Endothelial cell of umbilical vein (primary cell): Measurements from ENCODE around the gene ATXN1L. TPM values are rescaled to one million over a fixed set of nuclear protein-coding genes. Genes with fewer than 3 reads are reported as not detected.

Source experiments
- BruUV-seq: library from RNA; stranded (reverse); fragments of 400-500 nt; replicated peaks from 2 replicates; lab custom pipeline; 2021; lab: Mats Ljungman, UMichigan
- CTCF ChIA-PET: fragments of 300-600, 350-600 bp; sonication (Branson Sonifier 250); formaldehyde crosslinking; loops from one replicate; lab custom pipeline; 2021; ENCODE audit warnings: antibody characterized with exemption, inconsistent platforms; lab: Charles Lee
- POLR2A ChIA-PET: fragments of 300-600, 350-600 bp; sonication (Branson Sonifier 250); formaldehyde crosslinking; loops from one replicate; lab custom pipeline; 2021; ENCODE audit warnings: antibody characterized with exemption, inconsistent platforms; lab: Charles Lee
- DNase-seq: peaks from one replicate; pipeline ENCODE4 v3.0.0-alpha.2; 2011; ENCODE audit warnings: low read depth, low spot score
- FAIRE-seq: peaks from 2 replicates; lab custom pipeline; 2011; peaks lifted over from hg19 to GRCh38; lab: Jason Lieb, UNC
- H2AFZ ChIP-seq: 2 replicates; pipeline ENCODE4 v1.6.0; 2012; ENCODE audit warnings: low read depth, low read length, control low read depth, inconsistent platforms
- H3K27ac ChIP-seq: 2 replicates; pipeline ENCODE4 v1.5.1; 2011; ENCODE audit warnings: low read depth, mild to moderate bottlenecking, control low read depth, low read length, moderate library complexity; ENCODE audit not compliant: insufficient read depth
- H3K27me3 ChIP-seq, 2 experiments: 2 replicates each; pipeline versions ENCODE4 v1.6.0 to v1.6.1; 2011; ENCODE audit warnings: low read length in 2 of 2, mixed read lengths in 1 of 2; ENCODE audit not compliant: control insufficient read depth in 2 of 2, insufficient read depth in 2 of 2
- H3K36me3 ChIP-seq, 2 experiments: 2 replicates in 1 of 2; 3 replicates in 1 of 2; pipeline ENCODE4 v1.5.1; 2011; ENCODE audit warnings: low read length in 2 of 2, mild to moderate bottlenecking in 1 of 2, moderate library complexity in 1 of 2; ENCODE audit not compliant: control insufficient read depth in 2 of 2, insufficient read depth in 2 of 2; ENCODE audit errors: extremely low read depth in 1 of 2
- H3K4me1 ChIP-seq: 3 replicates; pipeline ENCODE4 v1.5.1; 2011; ENCODE audit warnings: mild to moderate bottlenecking, low read length; ENCODE audit not compliant: control insufficient read depth, insufficient read depth; ENCODE audit errors: extremely low read depth
- H3K4me2 ChIP-seq: 2 replicates; pipeline ENCODE4 v1.6.1; 2011; ENCODE audit warnings: low read length, control low read depth, mixed read lengths; ENCODE audit not compliant: insufficient read depth
- H3K4me3 ChIP-seq, 3 experiments: fragments of 200-600 bp in 1 of 3; sonication (generic), shearing (Covaris generic) in 1 of 3; replicated peaks in 1 of 3; 2 replicates each; pipeline ENCODE4 v1.5.1; 2011 to 2016; ENCODE audit warnings: control low read depth in 3 of 3, low read length in 3 of 3, mild to moderate bottlenecking in 2 of 3, inconsistent platforms in 1 of 3, low read depth in 1 of 3, moderate library complexity in 1 of 3; ENCODE audit not compliant: insufficient read depth in 1 of 3
- H3K79me2 ChIP-seq: 2 replicates; pipeline ENCODE4 v1.6.0; 2012; ENCODE audit warnings: low read length, inconsistent platforms; ENCODE audit not compliant: control insufficient read depth, insufficient read depth
- H3K9ac ChIP-seq: replicated peaks from 2 replicates; pipeline ENCODE3; 2011; ENCODE audit warnings: low read length, control low read depth; ENCODE audit not compliant: insufficient read depth; ENCODE audit errors: extremely low read depth
- H3K9me1 ChIP-seq: replicated peaks from 3 replicates; pipeline ENCODE4 v1.6.0; 2011; ENCODE audit warnings: mild to moderate bottlenecking, low read length; ENCODE audit not compliant: control insufficient read depth, insufficient read depth; ENCODE audit errors: extremely low read depth
- H3K9me3 ChIP-seq: replicated peaks from 2 replicates; pipeline ENCODE4 v1.5.1; 2012; ENCODE audit warnings: low read length, inconsistent platforms; ENCODE audit not compliant: control insufficient read depth, insufficient read depth
- H4K20me1 ChIP-seq: replicated peaks from 2 replicates; pipeline ENCODE3; 2011; ENCODE audit warnings: mild to moderate bottlenecking, low read length; ENCODE audit not compliant: control insufficient read depth, insufficient read depth; ENCODE audit errors: extremely low read depth
- CTCF ChIP-seq, 2 donors: IDR thresholded peaks; 1 replicate in 1 of 2; 2 replicates in 1 of 2; pipeline ENCODE4 v1.5.1; 2011; ENCODE audit warnings: low read length in 2 of 2, mild to moderate bottlenecking in 2 of 2, moderate library complexity in 2 of 2, control low read depth in 1 of 2, inconsistent platforms in 1 of 2, low read depth in 1 of 2; ENCODE audit not compliant: insufficient read depth in 1 of 2; ENCODE audit errors: extremely low read depth in 1 of 2
- EZH2 ChIP-seq: IDR thresholded peaks from 2 replicates; pipeline ENCODE4 v1.6.1; 2012; ENCODE audit warnings: borderline replicate concordance, low read depth, mild to moderate bottlenecking, moderate library complexity, low read length, inconsistent platforms; ENCODE audit not compliant: severe bottlenecking
- FOS ChIP-seq: IDR thresholded peaks from 2 replicates; pipeline ENCODE4 v1.6.1; 2011; ENCODE audit warnings: mild to moderate bottlenecking, low read length, moderate library complexity, borderline replicate concordance; ENCODE audit not compliant: insufficient read depth
- GATA2 ChIP-seq: IDR thresholded peaks from 2 replicates; pipeline ENCODE4 v1.7.0; 2011; ENCODE audit warnings: low read depth, mild to moderate bottlenecking, moderate library complexity, mixed read lengths, low read length; ENCODE audit not compliant: insufficient read length, insufficient read depth
- JUN ChIP-seq: IDR thresholded peaks from 2 replicates; pipeline ENCODE4 v1.6.1; 2011; ENCODE audit warnings: borderline replicate concordance, low read depth; ENCODE audit not compliant: insufficient read length, insufficient read depth
- MAX ChIP-seq: IDR thresholded peaks from 2 replicates; pipeline ENCODE4 v1.6.1; 2011; ENCODE audit not compliant: insufficient read depth, insufficient read length
- MYC ChIP-seq: IDR thresholded peaks from one replicate; pipeline ENCODE4 v1.6.1; 2011; ENCODE audit warnings: mild to moderate bottlenecking, low read depth, low read length
- POLR2A ChIP-seq: IDR thresholded peaks from 2 replicates; pipeline ENCODE4 v1.6.1; 2012; ENCODE audit warnings: low read depth, mild to moderate bottlenecking, control low read depth, low read length
- POLR2AphosphoS5 ChIP-seq: IDR thresholded peaks from 2 replicates; pipeline ENCODE4 v1.6.1; 2012; ENCODE audit warnings: low read depth, mild to moderate bottlenecking, control low read depth, low read length, moderate library complexity; ENCODE audit not compliant: insufficient read depth
- dilution Hi-C: fragments of 300-500 bp; cut with MboI; formaldehyde crosslinking; loops from one replicate; pipeline ENCODE4 v1.15.0; 2019; ENCODE audit warnings: low sequenced_read_pairs; ENCODE audit not compliant: extremely low pct_ligation_motif_present
- intact Hi-C: fragments of 100-400 bp; cut with micrococcal nuclease; formaldehyde crosslinking; loops from one replicate; pipeline ENCODE4 v1.10.0; 2022
- polyA plus RNA-seq, 4 experiments: library from polyadenylated mRNA; depleted of rRNA in 3 of 4; stranded (reverse) in 3 of 4; unstranded in 1 of 4; fragments of >200 nt; gene quantifications; 2 replicates each; pipeline versions ENCODE4 v1.2.1 to v1.2.3, GENCODE V29; 2011 to 2012; ENCODE audit warnings: missing spikeins in 1 of 4
- total RNA-seq: library from RNA; stranded (reverse); gene quantifications from 2 replicates; pipeline ENCODE4 v1.2.3, GENCODE V29; 2021

ATXN1L gene
- total and polyA plus RNA-seq, 2 donors (not counting 3 experiments of a cell fraction or from before 2014, with no cell fraction given), result 15.6 to 23.9 TPM

DNA sequence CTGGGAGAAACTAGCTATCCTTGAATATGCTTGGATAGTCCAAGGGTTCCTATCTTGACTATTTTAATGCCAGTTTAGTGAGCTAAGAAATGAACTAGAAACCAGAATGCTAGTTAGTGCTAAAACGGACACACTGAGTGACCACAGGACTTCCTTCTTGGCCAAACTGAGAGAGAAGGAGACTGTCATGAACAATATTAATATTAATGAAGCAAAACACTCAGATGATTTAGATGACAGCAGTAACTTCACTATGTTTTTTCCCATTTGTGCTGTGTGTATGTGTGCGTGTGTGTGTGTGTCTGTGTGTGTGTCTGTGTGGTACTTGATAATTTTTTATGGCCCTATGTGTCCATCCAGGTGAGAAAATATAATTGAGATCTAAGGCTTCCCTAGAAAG is 2.2 kb upstream of the ATXN1L start:
- no TSS peak for BruUV-seq
- intact Hi-C loops, result no loop called here
- Histone ChIP-seq H3K9me1 (no peaks in the 10 kb centered on the region), H2AFZ (no peak overlapping the region), H3K27me3 (no peaks in the 10 kb centered on the region), H3K9me3 (no peaks in the 10 kb centered on the region), H3K36me3 (peaks cover 0 to 4% of the 10 kb centered on the region in 2 experiments), H3K4me1 (peaks cover 12% of the 10 kb centered on the region), H3K27ac (no peak overlapping the region), H3K79me2 (peaks cover 24% of the 10 kb centered on the region), H4K20me1 (no peaks in the 10 kb centered on the region), H3K9ac (no peak overlapping the region), H3K4me3 (no peak overlapping the region), H3K4me2 (no peak overlapping the region)
- ChIA-PET CTCF (interaction anchor here (1.0 to 2.0 kb wide), 4 partner anchors 13 to 118 kb away, joined by 3 to 9 read pairs (median 3); no protein-coding TSS in a partner anchor), POLR2A (interaction anchor here (0.6 kb wide), 1 partner anchor 114 kb away, joined by 3 read pairs; no protein-coding TSS in a partner anchor)
- TF ChIP-seq FOS (no peak), EZH2 (no peak), GATA2 (no peak), CTCF (IDR thresholded peaks at IDR 0.05; ENCODE audit: extremely low read depth in 1 of 2, insufficient read depth in 1 of 2, low read depth in 1 of 2, low read length in 2 of 2) (no peak), POLR2AphosphoS5 (no peak), MYC (no peak), JUN (no peak), POLR2A (no peak), MAX (no peak)
- FAIRE-seq (no peak), DNase-seq (no peak)
- dilution Hi-C loops, result loop anchor here (10.0 kb wide), 1 partner anchor 59 kb away; no protein-coding TSS in a partner anchor
